ENCODE results near the gene DMD. TPM values are rescaled to one million over a fixed set of nuclear protein-coding genes. Genes with fewer than 3 reads are reported as not detected.
A peak's percentile ranks its signal among the peaks of the same experiment; 100 is the strongest.

DMD gene
- total RNA-seq, 6 experiments from 2014 or later: 4.9 to 6.0 (median 5.5) TPM

- Mint-ChIP-seq H3K4me3 (no peak overlapping the region), H3K9me3 (no peaks in the 10 kb centered on the region), H3K4me1 (ENCODE audit: low read depth) (peaks cover 52% of the 10 kb centered on the region), H3K27me3 (ENCODE audit: insufficient read depth) (no peaks in the 10 kb centered on the region), H3K36me3 (ENCODE audit: low read depth) (no peaks in the 10 kb centered on the region), H3K27ac (peak overlapping the region; percentile 93)
- DNase-seq: no peak
- TF ChIP-seq, protein P1, sequence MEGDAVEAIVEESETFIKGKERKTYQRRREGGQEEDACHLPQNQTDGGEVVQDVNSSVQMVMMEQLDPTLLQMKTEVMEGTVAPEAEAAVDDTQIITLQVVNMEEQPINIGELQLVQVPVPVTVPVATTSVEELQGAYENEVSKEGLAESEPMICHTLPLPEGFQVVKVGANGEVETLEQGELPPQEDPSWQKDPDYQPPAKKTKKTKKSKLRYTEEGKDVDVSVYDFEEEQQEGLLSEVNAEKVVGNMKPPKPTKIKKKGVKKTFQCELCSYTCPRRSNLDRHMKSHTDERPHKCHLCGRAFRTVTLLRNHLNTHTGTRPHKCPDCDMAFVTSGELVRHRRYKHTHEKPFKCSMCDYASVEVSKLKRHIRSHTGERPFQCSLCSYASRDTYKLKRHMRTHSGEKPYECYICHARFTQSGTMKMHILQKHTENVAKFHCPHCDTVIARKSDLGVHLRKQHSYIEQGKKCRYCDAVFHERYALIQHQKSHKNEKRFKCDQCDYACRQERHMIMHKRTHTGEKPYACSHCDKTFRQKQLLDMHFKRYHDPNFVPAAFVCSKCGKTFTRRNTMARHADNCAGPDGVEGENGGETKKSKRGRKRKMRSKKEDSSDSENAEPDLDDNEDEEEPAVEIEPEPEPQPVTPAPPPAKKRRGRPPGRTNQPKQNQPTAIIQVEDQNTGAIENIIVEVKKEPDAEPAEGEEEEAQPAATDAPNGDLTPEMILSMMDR (IDR thresholded peaks at IDR 0.05): no peak
Measured at GRCh38 chrX:31545191-31545590, 1666.2 kb downstream of the DMD start.

- H3K4me1 Mint-ChIP-seq (ENCODE audit: low read depth): peaks cover 54% of the 10 kb centered on the region
- TF ChIP-seq, protein P1 (IDR thresholded peaks at IDR 0.05): no peak
- no peak overlapping the region for H3K27ac Mint-ChIP-seq
- H3K36me3 Mint-ChIP-seq (ENCODE audit: low read depth): no peaks in the 10 kb centered on the region
- no peaks in the 10 kb centered on the region for H3K27me3 Mint-ChIP-seq (ENCODE audit: insufficient read depth)
- DNase-seq: no peak
- H3K4me3 Mint-ChIP-seq: no peak overlapping the region
- no peaks in the 10 kb centered on the region for H3K9me3 Mint-ChIP-seq
Measured at GRCh38 chrX:31543634-31544033, 1667.7 kb downstream of the DMD start.

DNA sequence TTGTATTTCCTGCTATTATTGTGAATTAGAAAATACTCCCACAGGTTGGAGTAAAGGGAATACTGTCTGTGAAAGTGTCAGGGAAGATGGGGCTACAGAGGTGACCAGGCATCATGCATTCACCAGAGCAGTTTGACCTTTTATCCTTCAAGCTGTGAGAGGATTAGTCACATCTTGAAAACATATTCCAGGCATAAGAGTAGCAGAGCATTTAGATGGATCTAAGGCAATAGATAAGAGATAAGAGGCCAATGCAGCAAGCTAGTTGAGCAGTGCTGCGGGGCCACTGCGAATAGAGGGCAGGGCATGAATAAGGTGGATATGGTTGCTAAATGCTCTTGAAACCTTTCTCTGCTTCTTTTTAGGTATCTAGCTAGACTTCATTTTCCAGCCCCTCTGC lies 1668.8 kb downstream of the DMD start:
- Mint-ChIP-seq H3K27me3 (ENCODE audit: insufficient read depth) (no peaks in the 10 kb centered on the region), H3K4me1 (ENCODE audit: low read depth) (peaks cover 49% of the 10 kb centered on the region), H3K36me3 (ENCODE audit: low read depth) (no peaks in the 10 kb centered on the region), H3K27ac (no peak overlapping the region), H3K4me3 (no peak overlapping the region), H3K9me3 (no peaks in the 10 kb centered on the region)
- TF ChIP-seq, protein P1 (IDR thresholded peaks at IDR 0.05): no peak
- no peak for DNase-seq

GRCh38 chrX:31540313-31540712 lies 1671.0 kb downstream of the DMD start:
- DNase-seq: no peak
- H3K27me3 Mint-ChIP-seq (ENCODE audit: insufficient read depth): no peaks in the 10 kb centered on the region
- no peak overlapping the region for H3K4me3 Mint-ChIP-seq
- TF ChIP-seq, protein P1 (IDR thresholded peaks at IDR 0.05): no peak
- no peaks in the 10 kb centered on the region for H3K36me3 Mint-ChIP-seq (ENCODE audit: low read depth)
- H3K27ac Mint-ChIP-seq: no peak overlapping the region
- no peaks in the 10 kb centered on the region for H3K9me3 Mint-ChIP-seq
- peaks cover 26% of the 10 kb centered on the region for H3K4me1 Mint-ChIP-seq (ENCODE audit: low read depth)

DNA sequence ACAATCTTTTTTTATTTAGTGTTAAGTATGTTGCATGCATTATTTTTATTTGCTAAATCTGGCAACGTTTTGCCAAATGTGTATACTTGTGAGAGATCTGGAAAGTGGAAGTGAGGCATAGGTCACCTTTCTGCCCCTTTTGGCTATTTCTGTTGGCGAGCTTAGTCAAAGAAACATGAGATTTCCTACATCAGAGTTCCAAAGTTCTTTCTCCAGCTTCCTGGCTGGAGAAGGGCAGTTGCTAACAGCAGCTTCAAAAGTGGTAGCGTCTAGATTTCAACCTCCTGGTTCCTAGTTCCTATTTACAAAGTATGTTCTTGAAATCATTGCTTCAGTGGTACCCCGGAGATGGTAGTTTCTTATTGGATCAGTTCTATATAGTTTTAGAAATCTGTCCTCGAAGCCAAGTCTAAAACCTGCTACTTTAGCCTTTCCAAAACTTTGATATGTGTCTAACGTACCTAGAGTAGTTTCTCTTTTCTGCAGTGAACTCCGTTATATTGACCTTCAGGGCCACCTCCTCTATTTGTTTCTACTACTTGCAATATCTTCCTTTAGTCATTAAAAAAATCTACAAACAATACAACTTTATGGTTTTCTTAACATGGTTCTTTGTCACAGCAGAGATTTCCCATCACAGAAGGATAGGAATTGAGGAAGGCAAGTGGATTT lies 1683.8 kb downstream of the DMD start:
- no peaks in the 10 kb centered on the region; the same call in 1 of the 2 replicates for H3K27me3 Mint-ChIP-seq (ENCODE audit: insufficient read depth)
- TF ChIP-seq, protein P1 (IDR thresholded peaks at IDR 0.05): no peak
- H3K9me3 Mint-ChIP-seq: no peaks in the 10 kb centered on the region
- no peaks in the 10 kb centered on the region for H3K36me3 Mint-ChIP-seq (ENCODE audit: low read depth)
- no peak for DNase-seq
- H3K4me3 Mint-ChIP-seq: no peak overlapping the region
- H3K4me1 Mint-ChIP-seq (ENCODE audit: low read depth): peaks cover 6% of the 10 kb centered on the region
- H3K27ac Mint-ChIP-seq: no peak overlapping the region

Measured in HFFc6 (cell line).